Esophagus muscularis mucosa (tissue), 4 donors: ENCODE results near the gene NFATC2IP. TPM values are rescaled to one million over a fixed set of nuclear protein-coding genes. Genes with fewer than 3 reads are reported as not detected.

ENCODE experiments used
- DNase-seq: peaks from one replicate; pipeline ENCODE4 v3.0.0-alpha.2; 2017; ENCODE audit errors: extremely low spot score
- H3K27ac ChIP-seq, 4 donors: fragments of 200-600 bp; sonication (generic); replicated peaks in 1 of 4; 1 replicate in 3 of 4; 2 replicates in 1 of 4; pipeline ENCODE4 v1.5.1; 2016 to 2019; ENCODE audit warnings: mild to moderate bottlenecking in 1 of 4
- H3K27me3 ChIP-seq, 4 donors: fragments of 200-600 bp; sonication (generic); one replicate each; pipeline versions ENCODE4 v1.5.1 to v1.6.0; 2016 to 2019
- H3K36me3 ChIP-seq, 4 donors: fragments of 200-600 bp; sonication (generic); one replicate each; pipeline ENCODE4 v1.5.1; 2016 to 2019
- H3K4me1 ChIP-seq, 4 donors: fragments of 200-600 bp; sonication (generic); one replicate each; pipeline ENCODE4 v1.5.1; 2016 to 2019
- H3K4me3 ChIP-seq, 4 donors: fragments of 200-600 bp; sonication (generic); 1 replicate in 2 of 4; 2 replicates in 2 of 4; pipeline ENCODE4 v1.5.1; 2016 to 2019; ENCODE audit warnings: mild to moderate bottlenecking in 4 of 4, moderate library complexity in 1 of 4
- H3K9me3 ChIP-seq, 4 donors: fragments of 200-600 bp; sonication (generic); 1 replicate in 3 of 4; 2 replicates in 1 of 4; pipeline ENCODE4 v1.5.1; 2016 to 2019
- EP300 ChIP-seq: sonication (generic); formaldehyde crosslinking; IDR thresholded peaks from one replicate; pipeline ENCODE4 v1.6.1; 2017; ENCODE audit warnings: antibody characterized with exemption
- POLR2A ChIP-seq: fragments of 450-650 bp; IDR thresholded peaks from one replicate; pipeline ENCODE4 v1.6.1; 2017; ENCODE audit warnings: antibody characterized with exemption, moderate library complexity, mild to moderate bottlenecking, low read depth
- POLR2AphosphoS5 ChIP-seq, 2 donors: sonication (generic); formaldehyde crosslinking; IDR thresholded peaks; one replicate each; pipeline ENCODE4 v1.6.1; 2017; ENCODE audit warnings: antibody characterized with exemption in 2 of 2
- WGBS: methylation state at CpG from one replicate; pipeline ENCODE4 v1.1.5; 2018; 5-methylcytosine and 5-hydroxymethylcytosine counted together
- intact Hi-C: fragments of 100-400 bp; cut with DNase I; formaldehyde crosslinking; loops from one replicate; pipeline ENCODE4 v1.15.1; 2023
- total RNA-seq, 4 donors: library from RNA; depleted of rRNA; stranded (reverse); fragments of >200 nt; gene quantifications; one replicate each; pipeline versions ENCODE4 v1.1.0 to v1.2.1, GENCODE V29; 2016
- TF ChIP-seq, protein P1 (sequence below), 3 experiments: fragments of 200-600 bp in 2 of 3; fragments of 450-650 bp in 1 of 3; sonication (generic) in 2 of 3; IDR thresholded peaks; one replicate each; pipeline ENCODE4 v1.5.1; 2017 to 2019; ENCODE audit warnings: antibody characterized with exemption in 3 of 3, mild to moderate bottlenecking in 2 of 3, moderate library complexity in 1 of 3

Gene NFATC2IP
- total RNA-seq, 4 donors from 2014 or later = 15.6 to 30.3 (median 20.3) TPM

- peak overlapping the region; percentile 80 to 91 (median 83) for H3K27ac ChIP-seq
- H3K27me3 ChIP-seq = no peaks in the 10 kb centered on the region
- peaks cover 13 to 36% (median 22%) of the 10 kb centered on the region in 4 donors for H3K4me1 ChIP-seq
- no peak for DNase-seq
- TF ChIP-seq EP300 = no peak
- no peak for TF ChIP-seq POLR2AphosphoS5 (IDR thresholded peaks at IDR 0.05)
- TF ChIP-seq, protein P1, sequence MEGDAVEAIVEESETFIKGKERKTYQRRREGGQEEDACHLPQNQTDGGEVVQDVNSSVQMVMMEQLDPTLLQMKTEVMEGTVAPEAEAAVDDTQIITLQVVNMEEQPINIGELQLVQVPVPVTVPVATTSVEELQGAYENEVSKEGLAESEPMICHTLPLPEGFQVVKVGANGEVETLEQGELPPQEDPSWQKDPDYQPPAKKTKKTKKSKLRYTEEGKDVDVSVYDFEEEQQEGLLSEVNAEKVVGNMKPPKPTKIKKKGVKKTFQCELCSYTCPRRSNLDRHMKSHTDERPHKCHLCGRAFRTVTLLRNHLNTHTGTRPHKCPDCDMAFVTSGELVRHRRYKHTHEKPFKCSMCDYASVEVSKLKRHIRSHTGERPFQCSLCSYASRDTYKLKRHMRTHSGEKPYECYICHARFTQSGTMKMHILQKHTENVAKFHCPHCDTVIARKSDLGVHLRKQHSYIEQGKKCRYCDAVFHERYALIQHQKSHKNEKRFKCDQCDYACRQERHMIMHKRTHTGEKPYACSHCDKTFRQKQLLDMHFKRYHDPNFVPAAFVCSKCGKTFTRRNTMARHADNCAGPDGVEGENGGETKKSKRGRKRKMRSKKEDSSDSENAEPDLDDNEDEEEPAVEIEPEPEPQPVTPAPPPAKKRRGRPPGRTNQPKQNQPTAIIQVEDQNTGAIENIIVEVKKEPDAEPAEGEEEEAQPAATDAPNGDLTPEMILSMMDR (IDR thresholded peaks at IDR 0.05) = no peak
- TF ChIP-seq POLR2A = no peak
- H3K9me3 ChIP-seq = no peaks in the 10 kb centered on the region
- H3K36me3 ChIP-seq = peaks cover 6 to 42% (median 38%) of the 10 kb centered on the region in 4 donors
- peak overlapping the region; percentile 71 to 98 (median 80) for H3K4me3 ChIP-seq
- 3% methylated on average over 17 of the region's 17 CpGs for WGBS
- intact Hi-C loops = no loop called here
Measured at GRCh38 chr16:28951410-28951943, 740 bp downstream of the NFATC2IP start.

- Histone ChIP-seq H3K4me1 (peaks cover 0 to 8% (median 2%) of the 10 kb centered on the region in 4 donors), H3K27me3 (no peaks in the 10 kb centered on the region), H3K27ac (no peak overlapping the region), H3K36me3 (peaks cover 44 to 100% (median 97%) of the 10 kb centered on the region in 4 donors), H3K9me3 (no peaks in the 10 kb centered on the region), H3K4me3 (no peak overlapping the region)
- DNase-seq = no peak
- intact Hi-C loops = no loop called here
- TF ChIP-seq EP300 (no peak), POLR2A (no peak), POLR2AphosphoS5 (IDR thresholded peaks at IDR 0.05) (no peak)
- TF ChIP-seq, protein P1 (IDR thresholded peaks at IDR 0.05) = no peak
- 88% methylated on average over 9 of the region's 9 CpGs for WGBS
Measured at GRCh38 chr16:28958216-28958615, 7.5 kb downstream of the NFATC2IP start.

- DNase-seq = no peak
- peaks cover 0 to 2% (median 0%) of the 10 kb centered on the region in 4 donors for H3K4me1 ChIP-seq
- no peak overlapping the region for H3K4me3 ChIP-seq
- no peak overlapping the region for H3K27ac ChIP-seq
- no peak for TF ChIP-seq POLR2A
- no peak for TF ChIP-seq POLR2AphosphoS5 (IDR thresholded peaks at IDR 0.05)
- TF ChIP-seq EP300 = no peak
- TF ChIP-seq, protein P1 (IDR thresholded peaks at IDR 0.05) = no peak
- H3K27me3 ChIP-seq = no peaks in the 10 kb centered on the region
- no peaks in the 10 kb centered on the region for H3K9me3 ChIP-seq
- WGBS = 91% methylated on average over 6 of the region's 6 CpGs
- intact Hi-C loops = no loop called here
- peaks cover 50 to 100% (median 97%) of the 10 kb centered on the region in 4 donors for H3K36me3 ChIP-seq
Measured at GRCh38 chr16:28958836-28959235, 8.1 kb downstream of the NFATC2IP start.

GRCh38 chr16:28964072-28964471 lies 13.3 kb downstream of the NFATC2IP start:
- intact Hi-C loops = no loop called here
- TF ChIP-seq, protein P1 (IDR thresholded peaks at IDR 0.05) = no peak
- TF ChIP-seq POLR2AphosphoS5 (IDR thresholded peaks at IDR 0.05) (no peak), EP300 (no peak)
- H3K27ac ChIP-seq = no peak overlapping the region
- no peak overlapping the region for H3K4me3 ChIP-seq
- peaks cover 39 to 71% (median 67%) of the 10 kb centered on the region in 4 donors for H3K36me3 ChIP-seq
- DNase-seq = no peak
- H3K27me3 ChIP-seq = no peaks in the 10 kb centered on the region
- no peaks in the 10 kb centered on the region for H3K4me1 ChIP-seq
- H3K9me3 ChIP-seq = no peaks in the 10 kb centered on the region
- 98% methylated on average over 3 of the region's 3 CpGs for WGBS

DNA sequence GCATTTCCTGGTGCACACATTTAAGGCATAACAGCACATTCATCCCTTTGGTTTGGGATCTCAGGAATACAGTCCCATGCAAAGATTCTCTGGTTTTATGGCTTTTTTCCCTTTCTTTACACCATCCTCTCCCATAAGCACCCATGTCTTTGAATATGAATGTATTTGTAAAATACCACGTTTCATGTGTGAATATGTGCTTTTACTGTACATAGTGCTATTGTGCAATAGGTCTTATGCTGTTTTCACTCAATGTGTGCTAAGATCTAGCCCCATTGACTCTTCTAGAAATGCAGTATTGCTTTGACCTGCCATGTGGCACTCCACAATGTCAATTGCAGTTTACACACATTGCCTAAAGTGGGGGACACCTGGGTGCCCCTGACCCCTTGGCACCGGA lies 13.8 kb downstream of the NFATC2IP start:
- no peak overlapping the region for H3K27ac ChIP-seq
- no peak for DNase-seq
- H3K4me3 ChIP-seq = no peak overlapping the region
- H3K36me3 ChIP-seq = peaks cover 35 to 67% (median 63%) of the 10 kb centered on the region in 4 donors
- no peaks in the 10 kb centered on the region for H3K4me1 ChIP-seq
- intact Hi-C loops = no loop called here
- no peaks in the 10 kb centered on the region for H3K27me3 ChIP-seq
- H3K9me3 ChIP-seq = no peaks in the 10 kb centered on the region
- WGBS = 94% methylated on average over 2 of the region's 2 CpGs
- TF ChIP-seq POLR2AphosphoS5 (IDR thresholded peaks at IDR 0.05) (no peak), POLR2A (no peak), EP300 (no peak)
- TF ChIP-seq, protein P1 (IDR thresholded peaks at IDR 0.05) = no peak
